DND-41 (cell line): ENCODE results near the gene SDK2.

Source experiments
- ATAC-seq: fragments of 200-7000 bp; cut with Tn5 transposase; 3 replicates; pipeline ENCODE4 v1.9.1; 2021; ENCODE audit warnings: low read depth; ENCODE audit not compliant: insufficient read depth
- DNase-seq: peaks from one replicate; pipeline ENCODE4 v3.0.0-alpha.2; 2020
- H2AFZ ChIP-seq: 2 replicates; pipeline ENCODE4 v1.6.0; 2012; ENCODE audit warnings: low read depth, low read length
- H3K27ac ChIP-seq: 2 replicates; pipeline ENCODE4 v1.5.1; 2012; ENCODE audit warnings: low read length, inconsistent platforms
- H3K27me3 ChIP-seq: fragments of 200-600 bp; sonication (generic); 2 replicates; pipeline ENCODE4 v1.6.0; 2012; ENCODE audit warnings: low read length, mild to moderate bottlenecking, inconsistent platforms; ENCODE audit not compliant: insufficient read depth, poor library complexity
- H3K36me3 ChIP-seq: 2 replicates; pipeline ENCODE4 v1.5.1; 2012; ENCODE audit warnings: low read length, inconsistent platforms; ENCODE audit not compliant: insufficient read depth
- H3K4me1 ChIP-seq: 2 replicates; pipeline ENCODE4 v1.5.1; 2012; ENCODE audit warnings: mild to moderate bottlenecking, low read length; ENCODE audit not compliant: insufficient read depth
- H3K4me2 ChIP-seq: 2 replicates; pipeline ENCODE4 v1.6.0; 2012; ENCODE audit warnings: mild to moderate bottlenecking, moderate library complexity, low read length, inconsistent platforms; ENCODE audit not compliant: insufficient read depth
- H3K4me3 ChIP-seq, 2 experiments: fragments of 200-600 bp in 1 of 2; shearing (Covaris generic) in 1 of 2; 2 replicates each; pipeline ENCODE4 v1.5.1; 2012 to 2016; ENCODE audit warnings: inconsistent platforms in 2 of 2, low read length in 2 of 2, mild to moderate bottlenecking in 2 of 2, low read depth in 1 of 2, moderate library complexity in 1 of 2
- H3K79me2 ChIP-seq: 2 replicates; pipeline ENCODE4 v1.6.0; 2012; ENCODE audit warnings: low read length, inconsistent platforms; ENCODE audit not compliant: insufficient read depth
- H3K9ac ChIP-seq: 2 replicates; pipeline ENCODE4 v1.6.0; 2012; ENCODE audit warnings: low read depth, mild to moderate bottlenecking, inconsistent platforms, low read length, moderate library complexity
- H3K9me3 ChIP-seq: 2 replicates; pipeline ENCODE4 v1.5.1; 2012; ENCODE audit warnings: low read length, moderate library complexity, mild to moderate bottlenecking, inconsistent platforms; ENCODE audit not compliant: insufficient read depth, severe bottlenecking
- H4K20me1 ChIP-seq: 2 replicates; pipeline ENCODE4 v1.6.0; 2012; ENCODE audit warnings: low read length; ENCODE audit not compliant: insufficient read depth
- CTCF ChIP-seq: IDR thresholded peaks from 2 replicates; pipeline ENCODE4 v1.5.1; 2012; ENCODE audit warnings: borderline replicate concordance, low read length, moderate library complexity, mild to moderate bottlenecking; ENCODE audit not compliant: poor library complexity, severe bottlenecking; ENCODE audit errors: extremely low read depth
- EZH2 ChIP-seq: IDR thresholded peaks from 3 replicates; pipeline ENCODE4 v1.6.1; 2012; ENCODE audit warnings: borderline replicate concordance, low read depth, mild to moderate bottlenecking, moderate library complexity, low read length, inconsistent platforms; ENCODE audit not compliant: severe bottlenecking

SDK2 gene

GRCh38 chr17:73640691-73641090 is 3.6 kb downstream of the SDK2 start:
- Histone ChIP-seq H3K4me3 (no peak overlapping the region), H3K27me3 (peaks cover 5% of the 10 kb centered on the region), H3K79me2 (no peaks in the 10 kb centered on the region), H3K27ac (no peak overlapping the region), H3K9me3 (no peaks in the 10 kb centered on the region), H3K9ac (no peak overlapping the region), H3K4me1 (peaks cover 16% of the 10 kb centered on the region; the same call in 1 of the 2 replicates), H2AFZ (no peak overlapping the region), H4K20me1 (no peaks in the 10 kb centered on the region), H3K4me2 (no peak overlapping the region), H3K36me3 (no peaks in the 10 kb centered on the region)
- no peak for TF ChIP-seq CTCF
- no peak for TF ChIP-seq EZH2
- ATAC-seq (no peak), DNase-seq (no peak)

- Histone ChIP-seq H3K79me2 (no peaks in the 10 kb centered on the region), H3K4me2 (no peak overlapping the region), H3K27ac (no peak overlapping the region), H3K4me1 (peaks cover 13% of the 10 kb centered on the region; the same call in 1 of the 2 replicates), H2AFZ (no peak overlapping the region), H3K9me3 (no peaks in the 10 kb centered on the region), H4K20me1 (no peaks in the 10 kb centered on the region), H3K27me3 (no peaks in the 10 kb centered on the region), H3K36me3 (no peaks in the 10 kb centered on the region), H3K4me3 (no peak overlapping the region), H3K9ac (no peak overlapping the region)
- TF ChIP-seq EZH2 = no peak
- no peak for TF ChIP-seq CTCF
- ATAC-seq = no peak
- DNase-seq = no peak
Observed at GRCh38 chr17:73639932-73640331, 4.3 kb downstream of the SDK2 start.

- Histone ChIP-seq H3K79me2 (no peaks in the 10 kb centered on the region), H3K4me1 (peaks cover 13% of the 10 kb centered on the region; the same call in 1 of the 2 replicates)
- ATAC-seq = no peak
Observed at GRCh38 chr17:73639322-73639721, 4.9 kb downstream of the SDK2 start.

More at GRCh38 chr17:73639322-73639721, 4.9 kb downstream of the SDK2 start:
- Histone ChIP-seq H2AFZ (no peak overlapping the region), H3K9ac (no peak overlapping the region), H3K27ac (no peak overlapping the region), H3K36me3 (no peaks in the 10 kb centered on the region), H3K27me3 (no peaks in the 10 kb centered on the region), H3K9me3 (no peaks in the 10 kb centered on the region), H3K4me3 (no peak overlapping the region), H3K4me2 (no peak overlapping the region), H4K20me1 (no peaks in the 10 kb centered on the region)
- DNase-seq = no peak
- TF ChIP-seq CTCF (no peak), EZH2 (no peak)
